AG08395 (cell line): Measurements from ENCODE around the gene MRPS27.
A peak's percentile ranks its signal among the peaks of the same experiment; 100 is the strongest.

ENCODE experiments used
- DNase-seq: peaks from one replicate; pipeline ENCODE4 v3.0.0; 2012; ENCODE audit warnings: mixed read lengths, low spot score

MRPS27 gene

DNA sequence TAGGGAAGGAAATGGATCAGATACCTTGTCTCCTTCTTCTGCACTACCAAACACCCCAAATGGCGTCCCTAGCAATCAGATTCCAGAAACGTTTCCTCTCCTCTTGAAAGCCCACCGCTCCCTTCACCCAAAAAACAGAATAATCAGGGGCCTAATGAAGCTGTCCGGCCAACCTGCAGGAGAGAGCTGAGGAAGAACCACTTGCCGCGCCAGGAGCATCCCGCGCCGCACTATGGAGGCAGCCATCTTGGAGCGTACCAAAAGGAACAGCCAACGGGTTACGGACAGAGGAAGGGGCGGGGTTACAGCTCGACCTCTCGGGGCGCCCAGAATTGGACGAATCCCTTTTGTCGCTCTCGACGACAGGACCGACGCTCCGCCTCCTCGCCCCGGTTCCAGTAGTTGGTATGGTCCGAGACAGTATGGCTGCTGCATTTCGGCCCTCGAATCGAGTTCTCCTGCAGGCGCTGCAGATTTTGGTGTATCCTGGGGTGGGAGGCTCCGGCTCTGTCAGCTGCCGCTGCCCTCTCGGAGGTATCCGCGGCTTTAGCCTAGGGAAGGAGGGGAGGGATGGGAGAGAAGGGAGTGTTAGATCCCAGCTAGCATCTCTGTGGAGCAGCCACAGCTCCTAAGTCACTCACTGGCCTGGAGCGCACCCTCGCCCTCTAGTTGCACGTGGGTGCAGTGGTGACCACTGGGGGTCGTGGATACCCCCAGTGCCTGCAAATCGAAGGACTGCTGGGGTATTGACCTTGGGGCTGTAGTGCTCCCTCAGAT is at the start of gene MRPS27, which contains the start of gene PTCD2:
TSS of gene MRPS27 (minus strand) at position 265 of the 777 bp plus-strand sequence. CDS start at position 246, 19 bp downstream.
TSS of gene PTCD2 (plus strand) at position 398 of the 777 bp plus-strand sequence. CDS start at position 408, 10 bp downstream.
- DNase-seq = peak; percentile 99

DNA sequence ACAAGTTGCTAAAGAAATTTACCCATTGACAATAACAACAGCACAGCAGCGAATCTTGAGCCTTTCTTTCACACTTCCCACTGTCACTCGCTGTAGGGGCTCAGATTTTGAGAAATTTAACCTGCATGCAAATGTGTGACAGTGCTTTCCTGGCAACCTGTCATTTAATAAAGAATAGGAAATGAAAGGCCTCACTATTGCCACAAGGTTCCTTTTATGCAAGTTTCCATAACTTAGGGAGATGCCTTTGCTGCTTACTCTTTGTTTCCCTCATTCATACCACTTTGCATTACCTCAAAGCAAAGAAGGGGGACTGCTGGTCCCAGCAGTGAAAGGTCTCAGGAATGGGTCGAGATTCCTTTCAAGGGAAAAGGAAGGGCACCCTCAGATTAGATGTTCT is 49.7 kb upstream of the MRPS27 start:
- DNase-seq = no peak

DNA sequence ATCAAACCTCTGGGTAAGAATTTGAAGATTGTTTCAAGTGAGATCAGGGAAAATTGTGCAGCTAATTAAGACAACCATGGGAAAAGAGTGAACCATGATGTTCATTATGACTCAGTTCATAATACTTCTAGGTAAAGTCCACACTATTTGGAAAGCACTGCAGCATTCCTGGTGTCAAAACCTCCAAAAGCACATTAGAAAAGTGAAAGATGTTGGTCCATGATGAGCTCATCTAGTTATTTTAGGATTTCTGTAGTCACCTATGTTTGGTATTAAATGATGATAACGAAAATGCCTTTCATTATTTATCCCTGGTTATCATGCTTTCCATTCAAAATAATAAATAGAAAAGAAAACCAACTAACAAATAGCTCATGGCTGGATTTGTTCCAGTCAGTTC is 49.3 kb upstream of the MRPS27 start:
- no peak for DNase-seq

- no peak for DNase-seq
Observed at GRCh38 chr5:72368271-72368670, 48.2 kb upstream of the MRPS27 start.

- DNase-seq = peak; percentile 66
Observed at GRCh38 chr5:72366324-72366976, 46.4 kb upstream of the MRPS27 start.

GRCh38 chr5:72364951-72365350 is 44.9 kb upstream of the MRPS27 start:
- DNase-seq = no peak

DNA sequence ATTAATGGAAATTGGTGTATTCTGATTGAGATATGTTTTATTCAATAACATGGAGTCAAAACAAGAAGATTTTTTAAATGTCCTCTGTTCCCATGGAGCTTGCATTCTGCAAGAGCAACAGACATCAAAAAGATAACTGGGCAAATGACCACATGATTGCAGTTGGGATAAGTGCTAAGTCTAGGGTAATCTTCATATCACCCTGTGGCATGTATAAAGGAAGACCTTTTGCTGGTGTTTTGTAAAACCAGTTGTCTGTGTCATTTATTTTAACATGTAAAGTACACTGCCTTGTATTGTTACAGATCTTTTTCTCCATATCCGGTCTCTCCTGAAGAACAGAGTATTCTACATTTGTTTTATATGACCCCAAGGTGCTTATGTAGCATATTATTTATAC is 44.1 kb upstream of the MRPS27 start:
- no peak for DNase-seq

GRCh38 chr5:72363166-72363802 is 43.2 kb upstream of the MRPS27 start:
- peak; percentile 63 for DNase-seq

GRCh38 chr5:72359886-72360285 is 39.8 kb upstream of the MRPS27 start:
- DNase-seq = no peak

DNA sequence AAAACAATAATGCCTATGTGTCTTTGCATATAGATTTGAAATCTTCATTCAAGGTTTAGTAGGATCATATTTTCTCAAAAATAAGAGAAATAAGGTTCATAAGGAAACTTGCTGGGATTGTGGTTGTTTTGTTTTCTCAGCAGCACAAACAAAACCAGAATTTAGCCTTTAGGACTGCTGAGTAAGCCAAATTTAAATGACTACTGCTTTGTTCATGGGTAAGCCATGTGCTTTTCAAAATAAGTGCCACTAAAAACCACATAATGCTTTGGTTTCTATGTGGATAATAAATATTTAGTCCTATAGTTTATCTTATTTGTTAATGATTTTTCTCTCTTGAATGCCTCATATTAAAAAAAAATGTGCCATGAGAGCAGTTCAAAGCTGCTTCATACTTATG is 38.9 kb upstream of the MRPS27 start:
- DNase-seq = no peak

DNA sequence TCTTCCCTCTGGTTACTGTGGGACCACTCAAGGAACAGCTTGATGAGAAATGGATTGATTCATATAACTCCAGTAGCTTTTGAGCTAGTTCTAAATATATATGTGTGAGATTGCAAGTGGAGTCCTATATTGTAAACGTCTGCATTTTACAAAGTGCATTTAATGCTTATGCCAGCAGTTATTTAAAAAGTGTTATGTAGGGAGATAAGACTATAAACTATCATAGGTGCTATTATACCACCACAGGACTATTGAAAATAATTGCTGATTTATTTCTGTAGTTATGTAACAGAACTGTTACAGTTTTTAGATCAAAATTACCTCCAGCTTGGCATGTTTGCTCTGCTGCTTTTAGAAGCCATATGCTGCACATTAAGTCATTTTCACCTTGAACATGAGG is 36.3 kb upstream of the MRPS27 start:
- DNase-seq = no peak

DNA sequence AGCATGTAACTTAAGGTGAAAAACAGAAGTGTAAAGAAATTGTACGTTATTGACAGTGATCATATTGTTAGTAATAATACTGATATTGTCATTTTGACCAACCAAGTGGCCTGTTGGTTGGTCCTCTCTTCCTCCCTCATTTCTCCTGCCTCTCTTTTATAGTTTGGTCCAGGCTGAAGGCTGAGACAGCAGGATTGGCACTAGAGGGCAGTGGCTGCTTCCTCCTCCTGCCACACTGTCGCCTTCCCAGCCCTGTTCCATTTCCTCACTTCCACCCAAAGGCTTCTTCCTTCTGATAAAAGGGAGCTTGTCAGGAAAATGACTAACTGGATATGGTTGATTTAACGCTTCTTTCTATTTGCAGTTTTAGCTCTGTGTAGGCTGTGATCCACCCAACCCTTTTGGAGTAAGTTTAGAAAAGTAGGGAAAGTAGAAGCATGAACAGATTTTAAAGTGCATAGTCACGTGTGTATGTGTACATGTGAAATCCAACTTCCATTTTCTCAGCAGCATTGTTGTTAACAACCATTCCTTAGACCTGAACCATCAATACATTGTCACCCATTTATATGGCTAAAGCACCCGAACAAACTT is 35.8 kb upstream of the MRPS27 start:
- DNase-seq = peak; percentile 71

DNA sequence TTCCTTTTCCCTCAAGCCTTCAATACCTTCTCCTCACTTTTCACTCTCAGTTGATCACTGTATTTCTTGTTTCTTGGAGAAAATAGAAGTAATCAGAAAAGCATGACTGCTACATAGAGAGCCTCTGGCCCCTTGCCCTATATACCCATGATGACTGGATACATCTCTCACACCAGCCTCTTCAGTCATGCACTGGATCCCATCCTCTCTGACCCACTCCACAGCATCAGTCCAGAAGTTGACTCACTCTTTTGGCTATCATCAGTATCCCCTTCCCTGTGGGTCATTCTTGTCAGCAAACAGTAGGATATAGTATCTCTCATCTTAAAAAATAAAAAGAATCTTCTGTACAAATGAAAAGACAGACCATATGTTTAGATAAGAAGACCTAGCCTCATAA is 33.0 kb upstream of the MRPS27 start:
- peak; percentile 57 for DNase-seq

- DNase-seq = no peak
Observed at GRCh38 chr5:72352616-72353015, 32.6 kb upstream of the MRPS27 start.

DNA sequence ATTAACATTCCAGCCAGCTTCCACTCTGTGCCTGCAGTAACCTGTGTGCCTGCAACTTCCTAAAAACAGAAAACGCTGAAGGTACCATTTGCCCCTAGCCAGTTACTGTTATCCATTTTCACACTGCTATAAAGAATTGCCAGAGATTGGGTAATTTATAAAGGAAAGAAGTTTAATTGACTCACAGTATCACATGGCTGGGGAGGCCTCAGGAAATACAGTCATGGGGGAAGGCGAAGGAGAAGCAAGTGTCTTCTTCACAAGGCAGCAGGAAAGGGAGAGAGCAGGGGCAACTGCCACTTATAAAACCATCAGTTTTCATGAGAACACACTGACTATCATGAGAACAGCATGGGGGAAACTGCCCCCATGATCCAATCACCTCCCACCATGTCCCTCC is 31.3 kb upstream of the MRPS27 start:
- DNase-seq = no peak

DNA sequence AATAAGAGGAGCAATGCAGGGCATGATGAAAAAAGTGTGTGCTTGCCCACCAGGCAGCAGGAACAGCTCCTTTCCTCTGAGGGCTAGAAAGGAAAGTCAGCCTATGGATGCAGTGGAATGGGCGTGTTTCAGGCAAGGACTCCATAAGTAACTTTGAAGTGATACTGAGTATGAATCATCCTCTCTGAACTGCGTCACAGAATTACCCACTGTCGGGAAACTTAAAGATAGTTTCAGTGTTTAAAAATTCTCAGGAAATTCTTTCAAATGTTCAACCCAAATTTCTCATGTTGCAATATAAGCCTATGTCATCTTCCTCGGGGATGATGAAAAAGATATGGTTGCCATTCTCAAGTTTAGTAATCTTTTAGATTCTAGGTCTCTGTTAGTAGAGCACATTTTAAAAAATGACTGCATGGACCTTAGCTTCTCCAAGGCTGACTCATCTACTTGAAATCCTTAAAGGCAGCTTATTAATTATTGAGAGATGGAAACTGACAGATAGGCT is 27.8 kb upstream of the MRPS27 start:
- DNase-seq = peak; percentile 72

DNA sequence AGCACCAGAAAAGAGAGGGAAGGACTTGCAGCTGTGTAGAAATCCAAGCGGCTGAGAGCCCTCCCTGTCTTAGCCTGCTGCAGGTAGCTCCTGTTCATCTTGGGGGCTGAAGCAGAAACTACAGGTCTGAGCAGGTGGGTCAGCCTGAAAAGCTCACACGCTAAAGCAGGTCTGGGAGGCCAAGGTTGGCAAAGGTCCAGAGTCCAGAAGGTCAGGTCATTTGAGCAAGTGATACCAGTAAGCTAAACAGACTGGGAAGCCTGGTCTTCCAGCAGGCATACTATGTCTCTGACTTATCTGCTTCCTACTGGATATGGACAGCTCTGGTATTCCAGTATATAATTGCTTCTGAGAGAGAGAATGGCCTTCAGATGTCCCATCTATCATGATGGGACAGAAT is 26.4 kb upstream of the MRPS27 start:
- DNase-seq = no peak

- no peak for DNase-seq
Observed at GRCh38 chr5:72338689-72339209, 18.7 kb upstream of the MRPS27 start.

GRCh38 chr5:72337159-72337558 is 17.1 kb upstream of the MRPS27 start:
- DNase-seq = no peak

DNA sequence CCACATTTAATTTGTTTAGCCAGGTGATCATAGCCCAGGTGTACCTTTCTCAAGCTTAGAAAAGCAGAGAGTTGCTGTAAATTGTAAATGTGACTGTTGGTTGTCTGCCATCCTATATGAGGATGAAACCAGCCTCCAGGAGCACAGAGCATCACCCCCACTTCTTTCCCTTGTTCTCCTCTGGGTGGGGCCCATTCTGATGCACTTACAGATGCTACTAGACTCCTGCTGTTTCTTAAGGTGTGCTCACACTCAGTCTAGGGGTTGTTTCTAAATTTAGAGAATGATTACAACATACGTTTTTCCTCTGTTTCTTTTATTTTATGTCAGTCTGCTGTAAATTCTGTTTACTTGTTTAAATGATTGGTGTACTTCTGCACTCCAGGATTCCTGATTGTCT is 10.7 kb upstream of the MRPS27 start:
- DNase-seq = no peak

DNA sequence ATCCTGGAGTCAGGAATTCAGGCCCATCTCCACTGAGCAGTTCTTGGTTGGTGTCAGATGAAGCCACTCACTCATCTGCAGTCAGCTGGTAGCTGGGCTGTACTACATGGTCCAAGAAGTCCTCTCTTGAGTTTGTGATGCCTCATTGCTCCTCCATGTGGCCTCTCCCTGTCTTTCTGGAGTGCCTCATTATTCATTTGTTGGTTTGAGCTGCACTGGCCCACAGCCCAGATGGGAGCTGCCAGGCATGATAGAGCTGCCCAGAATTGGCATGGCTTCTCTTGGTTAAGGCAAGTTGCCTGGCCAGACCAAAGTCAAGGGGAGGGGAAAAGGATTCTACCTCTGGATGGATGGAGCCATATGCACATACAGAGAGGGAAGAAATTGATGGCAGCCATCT is 8.1 kb upstream of the MRPS27 start:
- DNase-seq = peak; percentile 59

- DNase-seq = no peak
Observed at GRCh38 chr5:72326306-72326649, 6.2 kb upstream of the MRPS27 start.
